ENCODE results near the gene THSD8. TPM values are rescaled to one million over a fixed set of nuclear protein-coding genes. Genes with fewer than 3 reads are reported as not detected.
A peak's percentile ranks its signal among the peaks of the same experiment; 100 is the strongest.

The THSD8 gene
- total and polyA plus RNA-seq, 10 donors = 1.1 to 9.1 (median 4.8) TPM; not detected in 3

- peaks cover 13 to 53% (median 44%) of the 10 kb centered on the region in 6 donors for H3K4me1 ChIP-seq
- peaks cover 0 to 26% (median 3%) of the 10 kb centered on the region in 6 donors for H3K36me3 ChIP-seq
- H3K9me3 ChIP-seq = no peaks in the 10 kb centered on the region
- intact Hi-C loops (cut with DNase I; ENCODE audit: low total_unique reads) = no loop called here
- DNase-seq = no peak
- peak overlapping the region in 7 of 8 donors; percentile 77 to 96 (median 88) for H3K4me3 ChIP-seq
- TF ChIP-seq POLR2AphosphoS5 (IDR thresholded peaks at IDR 0.05) (no peak), POLR2A (IDR thresholded peaks at IDR 0.05) (no peak)
- peak overlapping the region; percentile 97 to 100 (median 100) for H3K27ac ChIP-seq
- WGBS, 5 donors = 64 to 71% (median 68%) methylated on average over 7 of the region's 7 CpGs
- peaks cover 0 to 5% (median 0%) of the 10 kb centered on the region in 7 donors for H3K27me3 ChIP-seq (replicated peaks in 1 of 7)
Measured at GRCh38 chr19:12794196-12794941, 7.5 kb upstream of the THSD8 start.

GRCh38 chr19:12794971-12795381 lies 6.9 kb upstream of the THSD8 start:
- Histone ChIP-seq H3K27ac (peak overlapping the region; percentile 97 to 100 (median 100)), H3K4me1 (peaks cover 13 to 50% (median 43%) of the 10 kb centered on the region in 6 donors)
- intact Hi-C loops (cut with DNase I; ENCODE audit: low total_unique reads) = loop anchor here (5.0 kb wide), 1 partner anchor 33 kb away; no protein-coding TSS in a partner anchor

GRCh38 chr19:12796146-12797071 lies 5.5 kb upstream of the THSD8 start:
- peak overlapping the region; percentile 49 to 100 (median 76) for H3K27ac ChIP-seq
- H3K36me3 ChIP-seq = peaks cover 0 to 38% (median 9%) of the 10 kb centered on the region in 6 donors
- no peaks in the 10 kb centered on the region for H3K9me3 ChIP-seq
- H3K27me3 ChIP-seq (replicated peaks in 1 of 7) = peaks cover 0 to 5% (median 0%) of the 10 kb centered on the region in 7 donors
- DNase-seq = peak; percentile 93
- peaks cover 21 to 55% (median 45%) of the 10 kb centered on the region in 6 donors for H3K4me1 ChIP-seq
- peak overlapping the region in 3 of 8 donors; percentile 2 to 49 (median 12) for H3K4me3 ChIP-seq
- TF ChIP-seq POLR2A (IDR thresholded peaks at IDR 0.05) = no peak
- TF ChIP-seq POLR2AphosphoS5 (IDR thresholded peaks at IDR 0.05) = peak; percentile 3 to 82 (median 62)
- TF ChIP-seq, protein P1, sequence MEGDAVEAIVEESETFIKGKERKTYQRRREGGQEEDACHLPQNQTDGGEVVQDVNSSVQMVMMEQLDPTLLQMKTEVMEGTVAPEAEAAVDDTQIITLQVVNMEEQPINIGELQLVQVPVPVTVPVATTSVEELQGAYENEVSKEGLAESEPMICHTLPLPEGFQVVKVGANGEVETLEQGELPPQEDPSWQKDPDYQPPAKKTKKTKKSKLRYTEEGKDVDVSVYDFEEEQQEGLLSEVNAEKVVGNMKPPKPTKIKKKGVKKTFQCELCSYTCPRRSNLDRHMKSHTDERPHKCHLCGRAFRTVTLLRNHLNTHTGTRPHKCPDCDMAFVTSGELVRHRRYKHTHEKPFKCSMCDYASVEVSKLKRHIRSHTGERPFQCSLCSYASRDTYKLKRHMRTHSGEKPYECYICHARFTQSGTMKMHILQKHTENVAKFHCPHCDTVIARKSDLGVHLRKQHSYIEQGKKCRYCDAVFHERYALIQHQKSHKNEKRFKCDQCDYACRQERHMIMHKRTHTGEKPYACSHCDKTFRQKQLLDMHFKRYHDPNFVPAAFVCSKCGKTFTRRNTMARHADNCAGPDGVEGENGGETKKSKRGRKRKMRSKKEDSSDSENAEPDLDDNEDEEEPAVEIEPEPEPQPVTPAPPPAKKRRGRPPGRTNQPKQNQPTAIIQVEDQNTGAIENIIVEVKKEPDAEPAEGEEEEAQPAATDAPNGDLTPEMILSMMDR (IDR thresholded peaks at IDR 0.05 in 8 of 11, conservative IDR thresholded peaks at IDR 0.05 in 3 of 11) = peak; percentile 91 to 100 (median 96)
- intact Hi-C loops (cut with DNase I; ENCODE audit: low total_unique reads) = loop anchor here (5.0 kb wide), 1 partner anchor 34 kb away; no protein-coding TSS in a partner anchor
- 6 to 11% (median 10%) methylated on average over 17 to 18 of the region's 18 CpGs for WGBS, 5 donors

More at GRCh38 chr19:12794971-12795381, 6.9 kb upstream of the THSD8 start:
- TF ChIP-seq, protein P1 (IDR thresholded peaks at IDR 0.05 in 8 of 11, conservative IDR thresholded peaks at IDR 0.05 in 3 of 11) = no peak
- peak in 1 of 3 donors; percentile 34 for TF ChIP-seq POLR2AphosphoS5 (IDR thresholded peaks at IDR 0.05)
- Histone ChIP-seq H3K36me3 (peaks cover 0 to 32% (median 9%) of the 10 kb centered on the region in 6 donors), H3K27me3 (replicated peaks in 1 of 7) (peaks cover 0 to 5% (median 0%) of the 10 kb centered on the region in 7 donors), H3K4me3 (no peak overlapping the region), H3K9me3 (no peaks in the 10 kb centered on the region)
- WGBS, 5 donors = 87 to 93% (median 89%) methylated on average over 9 of the region's 9 CpGs
- peak; percentile 72 for DNase-seq

- Histone ChIP-seq H3K27ac (peak overlapping the region in 4 of 8 donors; percentile 71 to 100 (median 90)), H3K27me3 (replicated peaks in 1 of 7) (peaks cover 0 to 12% (median 0%) of the 10 kb centered on the region in 7 donors), H3K9me3 (no peaks in the 10 kb centered on the region), H3K4me1 (peaks cover 24 to 62% (median 50%) of the 10 kb centered on the region in 6 donors), H3K36me3 (peaks cover 0 to 38% (median 9%) of the 10 kb centered on the region in 6 donors), H3K4me3 (no peak overlapping the region)
- DNase-seq = no peak
- TF ChIP-seq, protein P1 (IDR thresholded peaks at IDR 0.05 in 8 of 11, conservative IDR thresholded peaks at IDR 0.05 in 3 of 11) = no peak
- TF ChIP-seq POLR2AphosphoS5 (IDR thresholded peaks at IDR 0.05) (no peak), POLR2A (IDR thresholded peaks at IDR 0.05) (no peak)
- intact Hi-C loops (cut with DNase I; ENCODE audit: low total_unique reads) = loop anchor here (5.0 kb wide), 1 partner anchor 35 kb away; no protein-coding TSS in a partner anchor
- WGBS, 5 donors = 82 to 97% (median 92%) methylated on average over 6 of the region's 6 CpGs
Measured at GRCh38 chr19:12797141-12797587, 4.7 kb upstream of the THSD8 start.
